Measurements from ENCODE around the gene RAD54L2. TPM values are rescaled to one million over a fixed set of nuclear protein-coding genes. Genes with fewer than 3 reads are reported as not detected.

The RAD54L2 gene, protein sequence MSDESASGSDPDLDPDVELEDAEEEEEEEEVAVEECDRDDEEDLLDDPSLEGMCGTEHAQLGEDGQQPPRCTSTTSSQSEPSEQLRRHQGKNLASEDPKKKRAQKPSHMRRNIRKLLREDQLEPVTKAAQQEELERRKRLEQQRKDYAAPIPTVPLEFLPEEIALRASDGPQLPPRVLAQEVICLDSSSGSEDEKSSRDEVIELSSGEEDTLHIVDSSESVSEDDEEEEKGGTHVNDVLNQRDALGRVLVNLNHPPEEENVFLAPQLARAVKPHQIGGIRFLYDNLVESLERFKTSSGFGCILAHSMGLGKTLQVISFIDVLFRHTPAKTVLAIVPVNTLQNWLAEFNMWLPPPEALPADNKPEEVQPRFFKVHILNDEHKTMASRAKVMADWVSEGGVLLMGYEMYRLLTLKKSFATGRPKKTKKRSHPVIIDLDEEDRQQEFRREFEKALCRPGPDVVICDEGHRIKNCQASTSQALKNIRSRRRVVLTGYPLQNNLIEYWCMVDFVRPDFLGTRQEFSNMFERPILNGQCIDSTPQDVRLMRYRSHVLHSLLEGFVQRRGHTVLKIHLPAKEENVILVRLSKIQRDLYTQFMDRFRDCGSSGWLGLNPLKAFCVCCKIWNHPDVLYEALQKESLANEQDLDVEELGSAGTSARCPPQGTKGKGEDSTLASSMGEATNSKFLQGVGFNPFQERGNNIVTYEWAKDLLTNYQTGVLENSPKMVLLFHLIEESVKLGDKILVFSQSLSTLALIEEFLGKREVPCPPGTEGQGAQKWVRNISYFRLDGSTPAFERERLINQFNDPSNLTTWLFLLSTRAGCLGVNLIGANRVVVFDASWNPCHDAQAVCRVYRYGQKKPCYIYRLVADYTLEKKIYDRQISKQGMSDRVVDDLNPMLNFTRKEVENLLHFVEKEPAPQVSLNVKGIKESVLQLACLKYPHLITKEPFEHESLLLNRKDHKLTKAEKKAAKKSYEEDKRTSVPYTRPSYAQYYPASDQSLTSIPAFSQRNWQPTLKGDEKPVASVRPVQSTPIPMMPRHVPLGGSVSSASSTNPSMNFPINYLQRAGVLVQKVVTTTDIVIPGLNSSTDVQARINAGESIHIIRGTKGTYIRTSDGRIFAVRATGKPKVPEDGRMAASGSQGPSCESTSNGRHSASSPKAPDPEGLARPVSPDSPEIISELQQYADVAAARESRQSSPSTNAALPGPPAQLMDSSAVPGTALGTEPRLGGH (N-terminal part only)
- total RNA-seq = 56.6 and 58.1 TPM in 2 replicates
- long read RNA-seq, partial matches to known transcripts = 7 of 9 reads
- long read RNA-seq, other reads (novel, unspliced or antisense) = 2 of 9 reads

- DNase-seq (ENCODE audit: low read depth, low spot score) = peak; percentile 78
- Mint-ChIP-seq H3K36me3 (ENCODE audit: low read depth) (no peaks in the 10 kb centered on the region), H3K27ac (ENCODE audit: unreplicated experiment) (peak within 1 kb of the TSS; percentile 96), H3K4me1 (peaks cover 31% of the 10 kb centered on the region), H3K27me3 (ENCODE audit: low read depth) (peaks cover 2% of the 10 kb centered on the region), H3K9me3 (no peaks in the 10 kb centered on the region), H3K4me3 (peak within 1 kb of the TSS; percentile 97)
- TF ChIP-seq CTCF (conservative IDR thresholded peaks at IDR 0.05) = peak; percentile 37
Observed at GRCh38 chr3:51538459-51539290, at the start of gene RAD54L2. Gene RAD54L2 (plus strand): TSS chr3:51538719. CDS start chr3:51590421, 51,702 bp downstream.

DNA sequence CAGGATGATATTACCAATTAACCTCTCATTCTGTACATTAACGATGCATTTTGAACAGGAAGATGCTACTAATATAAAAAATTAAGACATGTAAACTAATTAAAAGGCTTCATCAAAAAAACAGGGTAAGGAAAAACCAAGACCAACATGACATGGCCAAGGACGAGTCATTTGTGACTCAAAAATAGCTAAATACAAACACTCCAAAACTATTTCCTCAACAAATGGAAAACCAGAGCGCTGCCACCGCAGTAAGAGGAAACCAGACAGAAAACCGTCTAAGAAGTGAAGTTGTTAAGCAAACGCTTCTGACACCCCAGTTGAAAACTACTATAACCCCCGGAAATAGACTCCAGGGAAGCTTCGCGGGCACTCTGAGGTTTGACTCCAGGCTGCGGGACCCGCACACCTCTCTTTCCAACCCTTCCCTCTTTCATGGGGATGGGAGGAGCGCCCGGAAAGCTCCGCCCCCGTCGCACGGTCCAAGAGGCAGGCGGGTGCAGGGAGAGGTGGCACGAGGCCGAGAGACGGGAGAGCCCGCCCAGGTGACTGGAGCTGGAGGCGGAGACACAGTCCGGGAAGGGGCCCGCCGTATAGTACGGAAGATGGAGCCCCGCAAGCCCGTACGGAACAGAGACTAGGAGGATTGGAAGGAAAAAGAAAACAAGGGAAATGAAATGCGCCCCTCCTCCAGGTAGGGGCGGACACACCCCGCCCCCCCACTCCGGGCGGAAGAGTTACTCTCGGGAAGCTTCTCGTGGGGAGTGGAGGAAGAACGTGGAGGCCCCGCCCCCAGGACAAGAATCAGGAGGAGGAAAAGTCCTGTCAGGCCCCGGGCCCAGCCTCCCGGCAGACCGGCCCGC, 39.4 kb upstream of the RAD54L2 start:
- Mint-ChIP-seq H3K9me3 (no peaks in the 10 kb centered on the region), H3K4me1 (peaks cover 17% of the 10 kb centered on the region), H3K27ac (ENCODE audit: unreplicated experiment) (peak overlapping the region; percentile 94), H3K4me3 (peak overlapping the region; percentile 90), H3K27me3 (ENCODE audit: low read depth) (no peaks in the 10 kb centered on the region), H3K36me3 (ENCODE audit: low read depth) (no peaks in the 10 kb centered on the region)
- DNase-seq (ENCODE audit: low read depth, low spot score) = peak; percentile 84
- no peak for TF ChIP-seq CTCF (conservative IDR thresholded peaks at IDR 0.05)

DNA sequence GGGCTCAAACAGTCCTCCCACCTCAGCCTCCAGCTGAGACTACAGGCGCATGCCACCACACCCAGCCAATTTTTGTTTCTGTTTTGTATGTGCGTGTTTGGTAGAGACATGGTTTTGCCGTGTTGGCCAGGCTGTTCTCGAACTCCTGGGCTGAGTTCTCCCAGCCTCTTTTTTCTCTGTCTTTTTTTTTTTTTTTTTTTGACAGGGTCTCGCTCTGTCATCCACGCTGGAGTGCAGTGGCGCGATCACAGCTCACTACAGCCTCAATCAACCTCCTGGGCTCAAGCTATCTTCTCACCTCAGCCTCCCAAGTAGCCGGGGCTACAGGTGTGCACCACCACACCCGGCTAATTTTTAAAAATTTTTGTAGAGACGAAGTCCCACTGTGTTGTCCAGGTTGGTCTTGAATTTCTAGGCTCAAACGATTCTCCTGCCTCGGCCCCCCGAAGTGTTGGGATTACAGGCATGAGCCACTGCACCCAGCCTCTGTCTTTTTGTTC, 37.8 kb upstream of the RAD54L2 start:
- no peaks in the 10 kb centered on the region for H3K9me3 Mint-ChIP-seq
- H3K4me1 Mint-ChIP-seq = peaks cover 17% of the 10 kb centered on the region
- no peaks in the 10 kb centered on the region for H3K27me3 Mint-ChIP-seq (ENCODE audit: low read depth)
- H3K36me3 Mint-ChIP-seq (ENCODE audit: low read depth) = no peaks in the 10 kb centered on the region
- no peak for TF ChIP-seq CTCF (conservative IDR thresholded peaks at IDR 0.05)
- no peak for DNase-seq (ENCODE audit: low read depth, low spot score)
- H3K4me3 Mint-ChIP-seq = peak overlapping the region; percentile 90
- H3K27ac Mint-ChIP-seq (ENCODE audit: unreplicated experiment) = no peak overlapping the region

GRCh38 chr3:51501833-51502561, 36.5 kb upstream of the RAD54L2 start:
- peak; percentile 97 for TF ChIP-seq CTCF (conservative IDR thresholded peaks at IDR 0.05)
- Mint-ChIP-seq H3K9me3 (no peaks in the 10 kb centered on the region), H3K4me3 (peak overlapping the region; percentile 88), H3K4me1 (peaks cover 17% of the 10 kb centered on the region), H3K27ac (ENCODE audit: unreplicated experiment) (peak overlapping the region; percentile 60), H3K36me3 (ENCODE audit: low read depth) (no peaks in the 10 kb centered on the region), H3K27me3 (ENCODE audit: low read depth) (no peaks in the 10 kb centered on the region)
- DNase-seq (ENCODE audit: low read depth, low spot score) = peak; percentile 87

Measured in neural crest cell (in vitro differentiated cells).